GM18870 (cell line): ENCODE measurements around the gene EXOC3L1.

Source experiments
- ATAC-seq: cut with Tn5 transposase; IDR thresholded peaks from one replicate; pipeline ENCODE4 v1.9.1; 2021; ENCODE audit warnings: moderate library complexity; ENCODE audit not compliant: unreplicated experiment

The EXOC3L1 gene

GRCh38 chr16:67199011-67199807, 9.3 kb upstream of the EXOC3L1 start, which contains the start of gene ELMO3:
Gene ELMO3 (plus strand): TSS chr16:67199131. CDS start chr16:67199327, 196 bp downstream.
- ATAC-seq, result no peak

DNA sequence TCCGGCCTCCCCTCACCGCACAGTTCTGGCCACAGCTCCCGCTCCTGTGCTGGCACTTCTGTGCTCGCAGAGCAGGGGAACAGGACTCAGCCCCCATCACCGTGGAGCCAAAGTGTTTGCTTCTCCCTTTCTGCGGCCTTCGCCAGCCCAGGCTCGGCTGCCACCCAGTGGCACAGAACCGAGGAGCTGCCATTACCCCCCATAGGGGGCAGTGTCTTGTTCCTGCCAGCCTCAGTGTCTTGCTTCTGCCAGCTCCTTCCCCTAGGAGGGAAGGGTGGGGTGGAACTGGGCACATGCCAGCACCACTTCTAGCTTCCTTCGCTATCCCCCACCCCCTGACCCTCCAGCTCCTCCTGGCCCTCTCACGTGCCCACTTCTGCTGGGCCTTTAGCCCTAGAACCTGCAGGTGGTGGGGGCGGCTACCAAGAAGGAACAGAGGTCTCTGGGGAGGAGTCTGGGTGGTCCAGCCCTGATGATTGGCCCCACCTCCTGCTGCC, 8.3 kb upstream of the EXOC3L1 start:
- ATAC-seq, result no peak

- ATAC-seq, result no peak
These were observed 7.8 kb upstream of the EXOC3L1 start for GRCh38 chr16:67197704-67198103.

DNA sequence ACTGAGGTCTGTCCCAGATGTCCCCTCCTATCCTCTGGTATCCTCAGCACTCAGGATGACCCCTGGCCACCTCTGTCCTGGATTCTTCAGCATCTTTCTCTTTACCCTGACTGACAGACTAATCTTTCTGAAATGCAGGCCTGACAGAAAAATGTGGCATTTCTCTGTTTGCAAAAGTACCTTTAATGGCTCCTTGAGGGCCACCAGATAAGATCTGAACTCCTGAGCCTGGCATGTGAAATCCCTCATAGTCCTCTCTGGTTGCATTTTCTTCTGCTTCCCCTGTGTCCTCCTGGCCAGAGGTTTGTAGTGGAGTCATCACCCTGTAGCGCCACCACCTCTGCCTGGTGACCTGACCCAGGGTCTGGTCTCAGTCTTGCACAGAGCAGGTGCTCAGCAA, 6.9 kb upstream of the EXOC3L1 start:
- no peak for ATAC-seq

- no peak for ATAC-seq
These were observed 5.7 kb upstream of the EXOC3L1 start for GRCh38 chr16:67195676-67196075.

DNA sequence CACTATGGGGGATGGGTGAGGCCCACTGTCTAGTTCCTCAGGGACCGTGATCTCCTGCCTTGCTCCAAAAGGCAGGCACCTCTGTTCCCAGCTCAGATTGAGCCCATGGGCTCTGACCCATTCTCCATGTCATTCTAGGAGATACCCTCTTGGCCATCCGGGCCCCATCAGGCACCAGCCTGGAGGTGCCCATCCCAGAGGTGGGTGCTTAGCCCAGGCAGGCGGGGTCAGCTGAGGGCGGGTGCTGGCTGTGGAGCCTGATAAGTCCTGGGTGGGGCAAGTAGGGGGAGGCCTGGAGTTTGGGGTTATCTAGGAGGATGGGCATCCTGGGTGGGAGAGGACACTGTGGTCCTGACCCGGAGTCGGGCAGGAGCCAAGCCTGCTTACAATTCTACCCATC, 4.3 kb upstream of the EXOC3L1 start:
- no peak for ATAC-seq

- no peak for ATAC-seq
These were observed 3.6 kb upstream of the EXOC3L1 start for GRCh38 chr16:67193536-67193935.

- ATAC-seq, result no peak
These were observed 2.9 kb upstream of the EXOC3L1 start for GRCh38 chr16:67192781-67193361.

GRCh38 chr16:67191995-67192681, 2.2 kb upstream of the EXOC3L1 start, which contains the start of gene E2F4:
Gene E2F4 (plus strand): TSS chr16:67192155. CDS start chr16:67192228, 73 bp downstream.
- peak; percentile 54 for ATAC-seq

DNA sequence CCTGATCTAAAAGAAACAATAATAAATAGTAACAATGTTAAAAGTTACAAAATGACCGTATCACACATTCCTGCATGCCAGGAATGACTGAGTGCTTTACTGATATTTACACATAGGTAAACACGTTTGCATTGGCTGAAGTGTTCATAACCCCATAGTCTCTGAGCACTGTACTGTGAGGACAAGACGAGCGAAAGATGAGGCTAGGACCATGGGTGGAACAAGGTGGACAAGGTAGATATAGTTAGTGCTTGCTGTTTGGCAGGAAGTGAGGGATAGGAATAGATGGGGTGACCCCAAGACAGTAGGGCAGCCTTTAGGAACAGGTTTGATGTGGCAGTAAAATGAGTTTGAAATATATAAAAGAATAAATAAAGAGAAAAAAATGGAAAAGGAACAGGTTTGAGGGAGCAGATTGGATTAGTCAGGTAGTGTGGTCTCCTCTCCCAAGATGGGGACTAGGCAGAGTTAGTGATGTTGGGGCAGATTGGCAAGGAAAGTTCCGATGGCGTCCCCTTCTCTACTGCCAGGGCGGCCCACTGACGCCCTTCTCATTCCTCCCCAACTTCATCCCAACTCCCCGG, 1.6 kb upstream of the EXOC3L1 start:
- ATAC-seq, result no peak

- no peak for ATAC-seq
These were observed 788 bp upstream of the EXOC3L1 start for GRCh38 chr16:67190448-67191399.

GRCh38 chr16:67188798-67189197, 1.1 kb downstream of the EXOC3L1 start:
- no peak for ATAC-seq

DNA sequence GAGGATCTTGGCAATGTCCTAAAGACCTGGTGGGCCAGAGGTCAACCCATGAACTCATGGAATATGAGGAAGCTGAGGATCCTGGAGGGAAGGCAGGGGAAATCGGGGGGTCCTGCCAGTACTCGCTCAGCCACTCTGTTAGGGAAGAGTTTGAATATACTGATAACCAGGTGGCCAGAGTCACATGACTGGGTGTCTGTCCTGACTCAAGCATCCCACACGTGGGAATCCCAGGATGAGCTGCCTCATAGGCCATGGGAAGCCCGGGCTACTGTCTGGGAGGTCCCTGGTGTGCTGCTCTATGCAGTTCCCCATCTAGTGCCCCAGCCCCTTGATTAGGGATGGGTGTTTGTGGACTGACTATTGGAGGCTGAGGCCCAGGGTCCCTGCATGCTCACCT, 1.6 kb downstream of the EXOC3L1 start:
- ATAC-seq, result no peak

- no peak for ATAC-seq
These were observed 2.6 kb downstream of the EXOC3L1 start for GRCh38 chr16:67187175-67187890.

DNA sequence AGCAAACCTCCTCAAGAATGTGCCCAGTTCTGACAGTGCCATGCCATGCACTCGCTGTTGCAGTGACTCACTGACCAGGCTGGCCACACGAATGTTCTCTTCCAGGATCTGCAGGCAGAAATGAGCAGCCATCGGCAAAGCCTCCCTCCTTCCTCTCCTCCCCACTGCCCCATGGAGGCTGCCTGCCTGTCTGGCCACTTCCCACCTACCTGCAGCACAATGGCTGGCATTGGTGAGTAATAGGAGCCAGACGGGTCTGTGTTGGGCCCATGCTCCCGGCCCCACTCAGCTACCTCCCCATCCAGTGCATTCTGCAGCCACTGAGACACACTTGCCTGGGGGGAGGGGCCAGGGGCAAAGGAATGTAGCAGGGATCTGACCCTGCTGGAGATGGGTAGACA, 3.4 kb downstream of the EXOC3L1 start:
- ATAC-seq, result no peak

DNA sequence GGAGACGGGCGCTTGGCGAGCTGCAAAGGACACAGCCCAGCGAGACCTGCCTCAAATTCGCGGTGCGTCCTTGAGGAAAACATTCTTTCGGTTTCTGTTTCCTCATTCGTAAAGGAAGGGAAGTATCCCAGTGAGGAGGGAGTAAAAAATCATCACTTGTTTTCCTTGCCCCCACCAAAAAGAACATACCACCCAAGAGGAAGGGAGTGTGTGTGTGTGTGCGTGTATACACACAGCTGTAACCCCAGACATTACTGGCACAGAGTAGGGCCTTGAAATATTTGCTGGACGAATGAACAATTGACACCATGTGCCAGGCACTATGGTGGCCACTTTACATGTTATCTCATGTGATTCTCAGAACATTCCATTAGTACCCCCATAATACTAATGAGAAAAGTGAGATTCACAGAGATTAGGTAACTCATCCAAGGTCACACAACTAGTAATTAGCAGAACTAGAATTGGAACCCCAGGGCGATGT, 4.2 kb downstream of the EXOC3L1 start:
- no peak for ATAC-seq

DNA sequence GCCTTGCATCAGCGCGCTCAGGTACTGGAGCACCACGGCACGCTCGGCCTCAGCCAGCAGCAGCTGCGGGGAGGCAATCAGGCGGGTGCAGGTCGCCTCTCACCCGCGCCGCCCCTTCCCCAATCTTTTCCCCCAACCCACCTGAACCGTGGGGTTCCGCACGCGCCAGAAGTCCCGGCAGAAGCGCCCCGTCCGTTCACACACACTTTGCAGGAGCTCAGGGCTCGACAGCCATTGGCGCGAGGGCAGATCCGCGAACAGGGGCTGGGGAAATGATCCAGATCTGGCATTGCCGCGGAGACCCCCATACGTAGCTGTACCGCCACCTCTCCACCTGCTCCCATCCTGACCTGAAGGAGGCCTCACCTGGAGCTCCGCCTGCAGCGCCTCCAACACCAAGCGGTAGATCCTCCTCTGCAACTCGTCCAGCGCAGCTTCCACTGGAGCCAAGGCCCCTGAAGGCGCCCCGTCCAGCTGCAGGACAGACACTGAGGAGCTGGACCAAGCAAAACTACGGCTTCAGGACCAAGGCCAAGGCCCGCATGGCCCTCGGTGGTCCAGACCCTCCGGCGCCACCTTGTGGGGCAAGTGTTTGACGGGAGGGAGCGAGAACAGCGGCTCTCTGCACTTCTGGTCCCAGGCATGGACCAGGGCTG, 4.8 kb downstream of the EXOC3L1 start:
- ATAC-seq, result no peak

DNA sequence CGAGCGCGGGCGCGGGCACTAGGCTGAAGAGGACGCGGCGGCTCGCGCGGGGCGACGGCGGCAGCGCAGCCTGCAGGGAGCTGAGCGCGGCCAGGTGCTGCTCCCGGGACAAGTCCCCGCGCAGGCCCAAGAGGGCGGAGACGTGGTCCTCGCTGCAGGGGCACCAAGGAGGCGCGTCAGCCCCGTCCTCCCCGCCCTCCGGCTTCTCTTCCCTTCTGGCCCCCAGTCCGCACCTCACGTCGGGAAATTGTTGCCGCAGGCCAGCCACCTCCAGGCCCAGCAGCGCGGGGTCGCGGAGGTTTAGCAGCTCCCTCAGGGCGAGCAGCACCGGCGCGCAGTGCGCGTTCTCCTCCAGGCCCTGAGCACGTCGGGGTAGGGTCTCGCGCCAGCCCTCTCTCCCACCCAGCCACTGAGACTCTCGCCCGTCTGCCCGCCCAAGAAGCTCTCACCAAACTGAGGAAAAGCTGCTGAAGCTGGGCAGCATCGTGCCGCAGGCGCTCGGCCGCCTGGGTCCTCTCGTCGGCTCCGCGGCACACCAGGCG, 5.4 kb downstream of the EXOC3L1 start:
- no peak for ATAC-seq
